ENCODE results near the gene COL4A1.

Gene COL4A1

DNA sequence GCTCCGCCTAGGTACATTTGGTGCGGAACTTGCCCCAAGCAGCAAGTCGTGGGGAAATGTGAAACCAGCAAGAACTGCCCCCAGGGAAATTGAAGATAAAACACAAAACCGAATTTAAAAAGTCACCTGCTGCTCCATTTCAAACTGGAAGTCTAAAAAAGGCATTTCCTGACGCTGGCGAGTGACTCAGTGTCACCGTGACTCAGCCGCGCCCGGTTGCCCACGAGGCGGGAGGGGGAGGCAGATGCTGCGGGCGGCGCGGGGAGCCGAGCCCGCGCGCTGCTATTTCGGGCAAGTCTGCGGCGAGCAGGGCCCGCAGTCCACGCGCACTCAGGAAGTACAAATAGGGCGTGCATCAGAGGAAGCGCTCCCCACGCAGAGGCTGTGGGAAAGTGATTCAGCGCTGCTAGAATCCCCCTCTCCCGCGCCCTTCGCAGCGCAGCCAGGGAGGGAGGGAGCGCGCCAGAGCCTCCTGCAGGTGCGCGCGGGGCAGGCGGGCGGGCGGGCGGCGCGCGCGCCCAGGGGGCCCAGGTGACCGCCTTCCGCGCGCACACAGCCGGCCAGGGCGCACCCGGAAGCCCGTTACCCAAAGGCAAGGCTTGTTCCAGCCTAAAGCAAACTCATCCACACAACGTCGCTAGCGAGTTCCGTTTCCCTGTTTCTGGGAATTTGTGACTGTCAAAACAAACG is 168.8 kb downstream of the COL4A1 start:
- no peaks in the 10 kb centered on the region for H3K9me3 ChIP-seq (replicated peaks; ENCODE audit: insufficient read depth, low read length)
- H3K4me1 ChIP-seq (ENCODE audit: low read length) = peaks cover 5% of the 10 kb centered on the region
- no peaks in the 10 kb centered on the region for H3K27me3 ChIP-seq (replicated peaks; ENCODE audit: insufficient read depth, low read length)
- TF ChIP-seq EZH2 (optimal IDR thresholded peaks at IDR 0.05; ENCODE audit: low read depth, low read length) (no peak), EZH2phosphoT487 (IDR thresholded peaks at IDR 0.05; ENCODE audit: low read length) (no peak)
- TF ChIP-seq, protein P1, sequence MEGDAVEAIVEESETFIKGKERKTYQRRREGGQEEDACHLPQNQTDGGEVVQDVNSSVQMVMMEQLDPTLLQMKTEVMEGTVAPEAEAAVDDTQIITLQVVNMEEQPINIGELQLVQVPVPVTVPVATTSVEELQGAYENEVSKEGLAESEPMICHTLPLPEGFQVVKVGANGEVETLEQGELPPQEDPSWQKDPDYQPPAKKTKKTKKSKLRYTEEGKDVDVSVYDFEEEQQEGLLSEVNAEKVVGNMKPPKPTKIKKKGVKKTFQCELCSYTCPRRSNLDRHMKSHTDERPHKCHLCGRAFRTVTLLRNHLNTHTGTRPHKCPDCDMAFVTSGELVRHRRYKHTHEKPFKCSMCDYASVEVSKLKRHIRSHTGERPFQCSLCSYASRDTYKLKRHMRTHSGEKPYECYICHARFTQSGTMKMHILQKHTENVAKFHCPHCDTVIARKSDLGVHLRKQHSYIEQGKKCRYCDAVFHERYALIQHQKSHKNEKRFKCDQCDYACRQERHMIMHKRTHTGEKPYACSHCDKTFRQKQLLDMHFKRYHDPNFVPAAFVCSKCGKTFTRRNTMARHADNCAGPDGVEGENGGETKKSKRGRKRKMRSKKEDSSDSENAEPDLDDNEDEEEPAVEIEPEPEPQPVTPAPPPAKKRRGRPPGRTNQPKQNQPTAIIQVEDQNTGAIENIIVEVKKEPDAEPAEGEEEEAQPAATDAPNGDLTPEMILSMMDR (IDR thresholded peaks at IDR 0.05; ENCODE audit: low read length) = no peak
- DNase-seq = peak; percentile 82
- H3F3A ChIP-seq (ENCODE audit: insufficient read depth, low read length) = peaks cover 18% of the 10 kb centered on the region
- no peaks in the 10 kb centered on the region for H3K79me2 ChIP-seq (ENCODE audit: low read length)
- peak overlapping the region; percentile 68 for H3K4me2 ChIP-seq (ENCODE audit: low read depth, low read length)
- peak overlapping the region; percentile 71 for H2AFZ ChIP-seq (ENCODE audit: low read length)
- H3K9me2 ChIP-seq (replicated peaks; ENCODE audit: insufficient read depth, low read length) = no peaks in the 10 kb centered on the region
- H3K9ac ChIP-seq (ENCODE audit: low read length) = peak overlapping the region; percentile 76
- H3K36me3 ChIP-seq (replicated peaks; ENCODE audit: insufficient read depth, low read length) = no peaks in the 10 kb centered on the region
- peak overlapping the region; percentile 92 for H3K27ac ChIP-seq (ENCODE audit: low read length)
- H4K20me1 ChIP-seq (ENCODE audit: insufficient read depth, low read length) = no peaks in the 10 kb centered on the region
- H3K4me3 ChIP-seq (ENCODE audit: low read length) = peak overlapping the region; percentile 65

GRCh38 chr13:110137680-110138009 is 169.3 kb downstream of the COL4A1 start:
- Histone ChIP-seq H3K27me3 (replicated peaks; ENCODE audit: insufficient read depth, low read length) (no peaks in the 10 kb centered on the region), H3K4me2 (ENCODE audit: low read depth, low read length) (peak overlapping the region; percentile 68), H3K4me3 (ENCODE audit: low read length) (peak overlapping the region; percentile 65), H3K79me2 (ENCODE audit: low read length) (no peaks in the 10 kb centered on the region), H3K27ac (ENCODE audit: low read length) (peak overlapping the region; percentile 92), H3K9me3 (replicated peaks; ENCODE audit: insufficient read depth, low read length) (no peaks in the 10 kb centered on the region), H3F3A (ENCODE audit: insufficient read depth, low read length) (peaks cover 18% of the 10 kb centered on the region), H3K36me3 (replicated peaks; ENCODE audit: insufficient read depth, low read length) (no peaks in the 10 kb centered on the region), H3K4me1 (ENCODE audit: low read length) (peaks cover 5% of the 10 kb centered on the region), H2AFZ (ENCODE audit: low read length) (peak overlapping the region; percentile 71), H3K9me2 (replicated peaks; ENCODE audit: insufficient read depth, low read length) (no peaks in the 10 kb centered on the region), H4K20me1 (ENCODE audit: insufficient read depth, low read length) (no peaks in the 10 kb centered on the region), H3K9ac (ENCODE audit: low read length) (peak overlapping the region; percentile 76)
- peak; percentile 88 for DNase-seq
- no peak for TF ChIP-seq EZH2 (optimal IDR thresholded peaks at IDR 0.05; ENCODE audit: low read depth, low read length)
- TF ChIP-seq, protein P1 (IDR thresholded peaks at IDR 0.05; ENCODE audit: low read length) = peak; percentile 76
- no peak for TF ChIP-seq EZH2phosphoT487 (IDR thresholded peaks at IDR 0.05; ENCODE audit: low read length)

DNA sequence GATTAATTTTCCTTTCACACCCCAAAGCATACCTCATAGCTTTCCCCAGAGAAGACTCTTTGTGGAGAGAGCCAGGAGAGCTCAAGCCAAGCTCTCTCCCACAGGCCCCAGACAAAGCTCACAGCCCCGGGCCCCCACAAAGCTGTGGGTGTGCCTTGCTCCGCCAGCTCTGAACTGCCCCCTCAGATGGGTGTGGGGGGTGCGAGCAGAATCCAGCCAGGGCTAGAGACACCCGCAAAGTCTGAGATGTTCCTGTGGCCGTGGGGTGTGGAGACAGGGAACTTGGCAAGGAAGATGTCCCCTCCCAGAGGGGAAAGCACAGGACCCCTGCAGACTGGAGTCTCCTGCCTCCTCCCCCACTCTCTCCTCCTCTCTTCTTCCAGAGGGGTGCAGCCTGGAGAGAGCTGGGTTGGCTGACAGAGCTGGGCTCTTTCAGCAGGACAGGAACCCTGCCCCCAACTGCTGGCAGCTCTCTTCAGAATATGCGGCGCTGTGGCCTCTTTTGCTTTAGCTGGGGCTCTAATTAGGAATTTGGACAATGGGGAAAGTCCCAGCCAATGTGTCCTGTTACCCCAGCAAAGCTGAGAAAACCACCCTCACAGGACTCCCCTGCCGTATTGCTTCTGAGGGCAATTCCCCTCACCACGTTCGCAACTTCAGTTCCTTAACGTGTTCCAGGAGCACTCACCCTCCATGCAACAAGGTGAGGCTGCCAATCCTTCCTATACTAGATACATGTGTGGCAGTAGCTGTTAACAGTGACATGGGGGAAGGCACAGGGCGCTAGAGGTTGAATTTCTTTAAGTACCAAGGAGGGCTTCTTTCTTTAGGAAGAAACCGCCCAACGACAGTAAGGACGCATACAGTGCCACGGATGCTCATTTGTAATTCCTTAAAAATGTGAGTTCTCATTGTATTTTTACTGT is 170.0 kb downstream of the COL4A1 start:
- H2AFZ ChIP-seq (ENCODE audit: low read length) = peak overlapping the region; percentile 3; the same call in 1 of the 2 replicates

More for the DNA sequence above, 170.0 kb downstream of the COL4A1 start:
- peak overlapping the region; percentile 68 for H3K4me2 ChIP-seq (ENCODE audit: low read depth, low read length)
- peak overlapping the region; percentile 76; the same call in 1 of the 2 replicates for H3K9ac ChIP-seq (ENCODE audit: low read length)
- H3K27me3 ChIP-seq (replicated peaks; ENCODE audit: insufficient read depth, low read length) = no peaks in the 10 kb centered on the region
- no peaks in the 10 kb centered on the region for H4K20me1 ChIP-seq (ENCODE audit: insufficient read depth, low read length)
- DNase-seq = no peak
- H3K4me1 ChIP-seq (ENCODE audit: low read length) = peaks cover 5% of the 10 kb centered on the region
- peak overlapping the region; percentile 65 for H3K4me3 ChIP-seq (ENCODE audit: low read length)
- peaks cover 18% of the 10 kb centered on the region for H3F3A ChIP-seq (ENCODE audit: insufficient read depth, low read length)
- no peaks in the 10 kb centered on the region for H3K9me2 ChIP-seq (replicated peaks; ENCODE audit: insufficient read depth, low read length)
- no peaks in the 10 kb centered on the region for H3K36me3 ChIP-seq (replicated peaks; ENCODE audit: insufficient read depth, low read length)
- no peaks in the 10 kb centered on the region for H3K79me2 ChIP-seq (ENCODE audit: low read length)
- H3K9me3 ChIP-seq (replicated peaks; ENCODE audit: insufficient read depth, low read length) = no peaks in the 10 kb centered on the region
- H3K27ac ChIP-seq (ENCODE audit: low read length) = peak overlapping the region; percentile 92
- no peak for TF ChIP-seq EZH2phosphoT487 (IDR thresholded peaks at IDR 0.05; ENCODE audit: low read length)
- TF ChIP-seq EZH2 (optimal IDR thresholded peaks at IDR 0.05; ENCODE audit: low read depth, low read length) = no peak
- TF ChIP-seq, protein P1 (IDR thresholded peaks at IDR 0.05; ENCODE audit: low read length) = no peak

Data from MM.1S (cell line).